Fibroblast of the conjunctiva (primary cell): ENCODE results near the gene ACACB.

Experiments used
- DNase-seq: peaks from one replicate; pipeline ENCODE4 v3.0.0-alpha.2; 2010; ENCODE audit warnings: low read depth

Gene ACACB

GRCh38 chr12:109178532-109178931, 62.1 kb downstream of the ACACB start:
- DNase-seq, result no peak

- no peak for DNase-seq
Measured at GRCh38 chr12:109179927-109180326, 63.5 kb downstream of the ACACB start.

- no peak for DNase-seq
Measured at GRCh38 chr12:109182041-109182839, 65.9 kb downstream of the ACACB start.

- DNase-seq, result no peak
Measured at GRCh38 chr12:109185441-109185840, 69.1 kb downstream of the ACACB start.

- no peak for DNase-seq
Measured at GRCh38 chr12:109186993-109187653, 70.7 kb downstream of the ACACB start.

- DNase-seq, result no peak
Measured at GRCh38 chr12:109188108-109188712, 71.8 kb downstream of the ACACB start.

GRCh38 chr12:109189291-109189690, 72.9 kb downstream of the ACACB start:
- no peak for DNase-seq

GRCh38 chr12:109191621-109192250, 75.3 kb downstream of the ACACB start:
- no peak for DNase-seq

- no peak for DNase-seq
Measured at GRCh38 chr12:109192358-109192757, 76.0 kb downstream of the ACACB start.

- DNase-seq, result no peak
Measured at GRCh38 chr12:109193896-109194295, 77.5 kb downstream of the ACACB start.

GRCh38 chr12:109196332-109196731, 79.9 kb downstream of the ACACB start:
- no peak for DNase-seq

GRCh38 chr12:109197327-109197726, 80.9 kb downstream of the ACACB start:
- DNase-seq, result no peak

- DNase-seq, result no peak
Measured at GRCh38 chr12:109199324-109199723, 82.9 kb downstream of the ACACB start.

GRCh38 chr12:109200825-109201495, 84.6 kb downstream of the ACACB start:
- no peak for DNase-seq

GRCh38 chr12:109201496-109201885, 85.1 kb downstream of the ACACB start:
- DNase-seq, result no peak

GRCh38 chr12:109202770-109203169, 86.4 kb downstream of the ACACB start:
- DNase-seq, result no peak

GRCh38 chr12:109203480-109203879, 87.1 kb downstream of the ACACB start:
- DNase-seq, result no peak

GRCh38 chr12:109209082-109209481, 92.7 kb downstream of the ACACB start:
- no peak for DNase-seq

GRCh38 chr12:109212460-109213115, 96.2 kb downstream of the ACACB start:
- DNase-seq, result no peak

GRCh38 chr12:109214131-109214530, 97.7 kb downstream of the ACACB start:
- DNase-seq, result no peak

- DNase-seq, result no peak
Measured at GRCh38 chr12:109218996-109219395, 102.6 kb downstream of the ACACB start.

- no peak for DNase-seq
Measured at GRCh38 chr12:109219938-109220337, 103.6 kb downstream of the ACACB start.
